ENCODE measurements around the gene PDZD8. TPM values are rescaled to one million over a fixed set of nuclear protein-coding genes. Genes with fewer than 3 reads are reported as not detected.

The PDZD8 gene
- total and polyA plus RNA-seq, 8 donors: 4.6 to 55.9 (median 39.9) TPM

Other genes with a start within 250 kb of the PDZD8 start
- gene VAX1, start 237.2 kb downstream of the PDZD8 start, total RNA-seq: not detected
- not detected for gene VAX1, start 237.2 kb downstream of the PDZD8 start, polyA plus RNA-seq
- not detected for gene KCNK18, start 178.0 kb downstream of the PDZD8 start, total RNA-seq
- gene KCNK18, start 178.0 kb downstream of the PDZD8 start, polyA plus RNA-seq: not detected
- 1 to 10 TPM in 3 of 6 donors, under 1 TPM in 3; 0.39 to 2.4 (median 1.1) TPM for gene SLC18A2, start 134.3 kb downstream of the PDZD8 start, total RNA-seq
- 10 to 100 TPM in 1 of 2 donors, 1 to 10 TPM in 1; 5.9 to 25.5 TPM for gene SLC18A2, start 134.3 kb downstream of the PDZD8 start, polyA plus RNA-seq
- gene EMX2, start 167.3 kb upstream of the PDZD8 start, total RNA-seq: under 1 TPM in 2 of 6 donors, not detected in 4; 0.06 to 0.09 TPM
- gene EMX2, start 167.3 kb upstream of the PDZD8 start, polyA plus RNA-seq: under 1 TPM; 0.09 to 0.27 TPM

Measured in pancreas (tissue), 8 donors.